H1 (cell line): ENCODE results near the gene GNG7. TPM values are rescaled to one million over a fixed set of nuclear protein-coding genes. Genes with fewer than 3 reads are reported as not detected.

Experiments used
- CTCF ChIA-PET: fragments of 300-600 bp; sonication (Branson Sonifier 250); formaldehyde crosslinking; loops from one replicate; lab custom pipeline; 2021; ENCODE audit not compliant: partially characterized antibody; lab: Charles Lee
- POLR2A ChIA-PET: fragments of 300-600 bp; sonication (Branson Sonifier 250); formaldehyde crosslinking; loops from one replicate; lab custom pipeline; 2021; ENCODE audit warnings: inconsistent platforms; ENCODE audit not compliant: partially characterized antibody; lab: Charles Lee
- DNase-seq, 2 experiments: peaks; one replicate each; pipeline versions ENCODE4 v3.0.0 to v3.0.0-alpha.2; 2010 to 2022; ENCODE audit warnings: low spot score in 2 of 2, low read depth in 1 of 2, mixed read lengths in 1 of 2
- FAIRE-seq: peaks from 2 replicates; lab custom pipeline; 2011; peaks lifted over from hg19 to GRCh38; lab: Jason Lieb, UNC
- H2AFZ ChIP-seq: 2 replicates; pipeline ENCODE4 v1.8.1; 2012; ENCODE audit warnings: low read length, inconsistent platforms
- H2AK5ac ChIP-seq: 2 replicates; pipeline ENCODE4 v1.6.1; 2013; ENCODE audit warnings: low read depth, low read length
- H2BK120ac ChIP-seq: replicated peaks from 2 replicates; pipeline ENCODE3; 2013; ENCODE audit warnings: low read depth, low read length, inconsistent platforms
- H2BK12ac ChIP-seq: 2 replicates; pipeline ENCODE4 v1.6.1; 2013; ENCODE audit warnings: low read depth, low read length
- H2BK15ac ChIP-seq: 2 replicates; pipeline ENCODE4 v1.6.1; 2013; ENCODE audit warnings: low read length
- H2BK20ac ChIP-seq: 2 replicates; pipeline ENCODE4 v1.6.1; 2013; ENCODE audit warnings: low read length
- H2BK5ac ChIP-seq: 2 replicates; pipeline ENCODE4 v1.6.1; 2013; ENCODE audit warnings: low read depth, low read length
- H3K14ac ChIP-seq: 2 replicates; pipeline ENCODE4 v1.6.1; 2013; ENCODE audit warnings: inconsistent platforms; ENCODE audit not compliant: insufficient read length
- H3K18ac ChIP-seq: 2 replicates; pipeline ENCODE4 v1.6.1; 2013; ENCODE audit warnings: low read length; ENCODE audit errors: extremely low read depth
- H3K23ac ChIP-seq: 2 replicates; pipeline ENCODE4 v1.6.1; 2013; ENCODE audit warnings: inconsistent platforms; ENCODE audit not compliant: insufficient read length
- H3K23me2 ChIP-seq: 2 replicates; pipeline ENCODE4 v1.6.1; 2013; ENCODE audit warnings: low read depth, low read length
- H3K27ac ChIP-seq: 2 replicates; pipeline ENCODE4 v1.6.1; 2011; ENCODE audit warnings: low read depth, low read length, inconsistent platforms
- H3K27me3 ChIP-seq, 4 experiments: replicated peaks in 1 of 4; 1 replicate in 1 of 4; 2 replicates in 3 of 4; pipeline versions ENCODE4 v1.6.1 to v1.8.1; 2011 to 2013; ENCODE audit warnings: low read length in 3 of 4, mild to moderate bottlenecking in 3 of 4, inconsistent platforms in 2 of 4, mixed read lengths in 2 of 4, moderate library complexity in 1 of 4; ENCODE audit not compliant: control insufficient read depth in 3 of 4, insufficient read depth in 3 of 4; ENCODE audit errors: extremely low read depth in 1 of 4
- H3K36me3 ChIP-seq, 4 experiments: 2 replicates each; pipeline versions ENCODE4 v1.6.1 to v1.8.1; 2011 to 2013; ENCODE audit warnings: mild to moderate bottlenecking in 4 of 4, low read length in 3 of 4, moderate library complexity in 2 of 4, control low read depth in 1 of 4, inconsistent platforms in 1 of 4; ENCODE audit not compliant: insufficient read depth in 4 of 4, control insufficient read depth in 2 of 4
- H3K4ac ChIP-seq: replicated peaks from 2 replicates; pipeline ENCODE3; 2013; ENCODE audit warnings: low read length, low read depth, mixed read lengths, inconsistent platforms; ENCODE audit not compliant: insufficient read length
- H3K4me1 ChIP-seq, 4 experiments: replicated peaks in 1 of 4; 1 replicate in 1 of 4; 2 replicates in 3 of 4; pipeline versions ENCODE4 v1.6.1 to v1.8.1; 2011 to 2013; ENCODE audit warnings: low read length in 3 of 4, inconsistent platforms in 2 of 4, mixed read lengths in 1 of 4; ENCODE audit not compliant: insufficient read depth in 4 of 4, control insufficient read depth in 3 of 4
- H3K4me2 ChIP-seq, 2 experiments: 2 replicates each; pipeline versions ENCODE4 v1.6.1 to v1.8.1; 2011 to 2013; ENCODE audit warnings: low read depth in 2 of 2, low read length in 2 of 2, control low read depth in 1 of 2, inconsistent platforms in 1 of 2, mild to moderate bottlenecking in 1 of 2; ENCODE audit not compliant: insufficient read depth in 1 of 2
- H3K4me3 ChIP-seq, 4 experiments: fragments of 200-600, 300-600 bp in 1 of 4; sonication (generic), shearing (Covaris generic), sonication (Bioruptor Twin) in 1 of 4; 2 replicates each; pipeline versions ENCODE4 v1.5.1 to v1.8.1; 2011 to 2016; ENCODE audit warnings: low read length in 4 of 4, low read depth in 3 of 4, control low read depth in 2 of 4, inconsistent platforms in 2 of 4, mild to moderate bottlenecking in 2 of 4, mixed read lengths in 1 of 4, moderate library complexity in 1 of 4; ENCODE audit not compliant: insufficient read depth in 2 of 4; ENCODE audit errors: extremely low read depth in 1 of 4
- H3K56ac ChIP-seq: replicated peaks from 2 replicates; pipeline ENCODE3; 2013; ENCODE audit warnings: low read depth, mild to moderate bottlenecking, mixed read lengths, low read length, inconsistent platforms; ENCODE audit not compliant: insufficient read length
- H3K79me1 ChIP-seq: 2 replicates; pipeline ENCODE4 v1.6.1; 2013; ENCODE audit warnings: low read depth, low read length, control low read depth
- H3K79me2 ChIP-seq, 2 experiments: 2 replicates each; pipeline versions ENCODE4 v1.6.1 to v1.8.1; 2012 to 2013; ENCODE audit warnings: low read length in 2 of 2, mild to moderate bottlenecking in 2 of 2, inconsistent platforms in 1 of 2; ENCODE audit not compliant: insufficient read depth in 2 of 2, control insufficient read depth in 1 of 2
- H3K9ac ChIP-seq, 4 experiments: replicated peaks in 1 of 4; 1 replicate in 1 of 4; 2 replicates in 3 of 4; pipeline versions ENCODE4 v1.6.1 to v1.8.1; 2011 to 2013; ENCODE audit warnings: low read depth in 3 of 4, low read length in 3 of 4, control low read depth in 2 of 4, mild to moderate bottlenecking in 2 of 4, moderate library complexity in 2 of 4, inconsistent platforms in 1 of 4; ENCODE audit errors: extremely low read depth in 1 of 4
- H3K9me3 ChIP-seq, 2 experiments: 2 replicates each; pipeline versions ENCODE4 v1.6.1 to v1.8.1; 2012 to 2013; ENCODE audit warnings: mild to moderate bottlenecking in 2 of 2, moderate library complexity in 2 of 2, control low read depth in 1 of 2, inconsistent platforms in 1 of 2, low read depth in 1 of 2, low read length in 1 of 2, mixed read lengths in 1 of 2; ENCODE audit not compliant: insufficient read depth in 2 of 2
- H4K20me1 ChIP-seq, 2 experiments: replicated peaks in 1 of 2; 2 replicates each; pipeline versions ENCODE3 to v1.8.1; 2011 to 2013; ENCODE audit warnings: inconsistent platforms in 2 of 2, low read length in 2 of 2, mild to moderate bottlenecking in 1 of 2; ENCODE audit not compliant: insufficient read depth in 2 of 2, control insufficient read depth in 1 of 2
- H4K5ac ChIP-seq: 2 replicates; pipeline ENCODE4 v1.6.1; 2013; ENCODE audit warnings: low read length, low read depth, mixed read lengths, inconsistent platforms; ENCODE audit not compliant: insufficient read length
- H4K8ac ChIP-seq: 2 replicates; pipeline ENCODE4 v1.8.0; 2013; ENCODE audit warnings: mild to moderate bottlenecking, moderate library complexity, low read length, inconsistent platforms; ENCODE audit not compliant: insufficient read depth; ENCODE audit errors: extremely low read depth
- H4K91ac ChIP-seq: replicated peaks from 2 replicates; pipeline ENCODE3; 2013; ENCODE audit warnings: low read length, mixed read lengths, inconsistent platforms; ENCODE audit not compliant: insufficient read length
- BCL11A ChIP-seq, 2 experiments: IDR thresholded peaks; one replicate each; pipeline ENCODE4 v1.6.1; 2011; ENCODE audit warnings: low read depth in 2 of 2, low read length in 2 of 2, mild to moderate bottlenecking in 2 of 2
- CBX8 ChIP-seq: fragments of 300-800, 300-1000 bp; sonication (generic); IDR thresholded peaks from 2 replicates; pipeline ENCODE4 v1.7.1; 2016; ENCODE audit warnings: low read depth, low read length, borderline replicate concordance
- CREB1 ChIP-seq: IDR thresholded peaks from 2 replicates; pipeline ENCODE4 v1.6.1; 2012; ENCODE audit warnings: inconsistent platforms
- CTCF ChIP-seq, 3 experiments: IDR thresholded peaks; 1 replicate in 2 of 3; 2 replicates in 1 of 3; pipeline versions ENCODE4 v1.5.1 to v1.6.1; 2011; ENCODE audit warnings: low read length in 3 of 3, mild to moderate bottlenecking in 3 of 3, inconsistent platforms in 2 of 3, low read depth in 1 of 3, moderate library complexity in 1 of 3; ENCODE audit not compliant: insufficient read depth in 1 of 3; ENCODE audit errors: control extremely low read depth in 1 of 3
- E2F6 ChIP-seq: IDR thresholded peaks from 2 replicates; pipeline ENCODE4 v1.6.1; 2012; ENCODE audit warnings: inconsistent platforms
- FOSL1 ChIP-seq: IDR thresholded peaks from 2 replicates; pipeline ENCODE4 v1.6.1; 2011; ENCODE audit warnings: mild to moderate bottlenecking, low read depth, low read length, moderate library complexity; ENCODE audit not compliant: insufficient read depth
- GTF2F1 ChIP-seq: IDR thresholded peaks from 2 replicates; pipeline ENCODE4 v1.6.1; 2012; ENCODE audit warnings: low read depth, low read length, improper control_type of control experiment, borderline replicate concordance
- HDAC2 ChIP-seq, 2 experiments: fragments of 300-600 bp in 1 of 2; sonication (generic) in 1 of 2; IDR thresholded peaks; 2 replicates each; pipeline ENCODE4 v1.6.1; 2011 to 2012; ENCODE audit warnings: low read depth in 2 of 2, low read length in 2 of 2, mild to moderate bottlenecking in 2 of 2, moderate library complexity in 2 of 2, borderline replicate concordance in 1 of 2, inconsistent platforms in 1 of 2
- WGBS, 2 experiments: shearing (Covaris generic) in 1 of 2; methylation state at CpG; one replicate each; pipeline versions ENCODE4 v1.1.6 to v1.1.7; 2013 to 2015; ENCODE audit warnings: low lambda C conversion rate in 2 of 2, mixed read lengths in 2 of 2, inconsistent platforms in 1 of 2, low coverage in 1 of 2, missing lambda C conversion rate in 1 of 2; ENCODE audit not compliant: insufficient replicate concordance in 2 of 2, insufficient coverage in 1 of 2, insufficient read length in 1 of 2; ENCODE audit errors: extremely low coverage in 1 of 2, missing lambda C conversion rate in 1 of 2; 5-methylcytosine and 5-hydroxymethylcytosine counted together
- polyA plus RNA-seq, 7 experiments: library from polyadenylated mRNA; depleted of rRNA in 3 of 7; stranded (reverse) in 5 of 7; unstranded in 2 of 7; fragments of >200 nt in 5 of 7; fragments of 200-250 nt in 2 of 7; gene quantifications; 1 replicate in 5 of 7; 2 replicates in 1 of 7; 4 replicates in 1 of 7; pipeline versions ENCODE4 v1.2.1 to v1.2.3, GENCODE V29; 2011 to 2013; ENCODE audit warnings: missing spikeins in 2 of 7, mixed read lengths in 2 of 7
- total RNA-seq: library from RNA; stranded (reverse); fragmentation: NEBNext Ultra II Directional; extraction: Animal tissue kit (Norgen Biotek cat#: 25700); gene quantifications from 2 replicates; pipeline ENCODE4 v1.2.1, GENCODE V29; 2021

Gene GNG7
- total and polyA plus RNA-seq, 2 of the 8 experiments (the other 6 are each of a cell fraction or from before 2014, with no cell fraction given), result 2.8 to 7.8 TPM

- H3K56ac ChIP-seq, result no peak overlapping the region
- H2BK5ac ChIP-seq, result no peak overlapping the region
- H3K9ac ChIP-seq, result no peak overlapping the region; a peak in 1 of 7 replicates
- H3K4me3 ChIP-seq, result peak overlapping the region in 3 of 4 experiments; percentile 26 to 89 (median 84); a peak in 4 of 8 replicates
- no peak overlapping the region for H2BK15ac ChIP-seq
- H2AFZ ChIP-seq, result no peak overlapping the region
- H3K27ac ChIP-seq, result no peak overlapping the region
- no peak overlapping the region for H4K8ac ChIP-seq
- WGBS, 2 experiments, result 37% methylated on average over 24 of the region's 26 CpGs; no CpG with 5 or more reads in 1 of the 2 experiments
- no peaks in the 10 kb centered on the region for H3K79me1 ChIP-seq
- H2AK5ac ChIP-seq, result no peak overlapping the region
- no peak overlapping the region for H2BK120ac ChIP-seq
- ChIA-PET CTCF (interaction anchor here (0.5 to 3.2 kb wide), 8 partner anchors 22 to 1028 kb away, joined by 3 to 11 read pairs (median 4); no protein-coding TSS in a partner anchor), POLR2A (interaction anchor here (1.1 to 1.7 kb wide), 3 partner anchors 15 to 53 kb away, joined by 3 to 8 read pairs (median 6); partner anchors contain the start of gene SLC39A3)
- H2BK12ac ChIP-seq, result no peak overlapping the region
- DNase-seq, result no peak
- no peak for FAIRE-seq
- H3K14ac ChIP-seq, result no peak overlapping the region
- no peaks in the 10 kb centered on the region for H3K79me2 ChIP-seq
- no peak overlapping the region for H4K5ac ChIP-seq
- peaks cover 0 to 4% of the 10 kb centered on the region in 2 experiments for H4K20me1 ChIP-seq
- H4K91ac ChIP-seq, result no peak overlapping the region
- H3K4me2 ChIP-seq, result peak overlapping the region; percentile 90 to 94
- H3K27me3 ChIP-seq, result peaks cover 0 to 20% (median 17%) of the 10 kb centered on the region in 4 experiments; a peak in 6 of 7 replicates
- no peaks in the 10 kb centered on the region for H3K36me3 ChIP-seq
- H3K23ac ChIP-seq, result no peak overlapping the region
- no peak overlapping the region for H3K4ac ChIP-seq
- H3K23me2 ChIP-seq, result peaks cover 4% of the 10 kb centered on the region; the same call in 1 of the 2 replicates
- H2BK20ac ChIP-seq, result no peak overlapping the region
- H3K9me3 ChIP-seq, result no peaks in the 10 kb centered on the region
- TF ChIP-seq CREB1, result no peak
- no peak for TF ChIP-seq HDAC2 (IDR thresholded peaks at IDR 0.05; ENCODE audit: borderline replicate concordance in 1 of 2, low read depth in 2 of 2, low read length in 2 of 2)
- no peak for TF ChIP-seq GTF2F1
- TF ChIP-seq FOSL1, result no peak
- TF ChIP-seq CTCF (IDR thresholded peaks at IDR 0.05; ENCODE audit: control extremely low read depth in 1 of 3, insufficient read depth in 1 of 3, low read depth in 1 of 3, low read length in 3 of 3), result no peak
- peak; percentile 50; the same call in 1 of the 2 replicates for TF ChIP-seq E2F6
- TF ChIP-seq CBX8, result no peak
- TF ChIP-seq BCL11A (IDR thresholded peaks at IDR 0.05; ENCODE audit: low read depth in 2 of 2, low read length in 2 of 2), result no peak
- TF ChIP-seq, all 59 proteins: peak for 1
- Histone ChIP-seq H3K18ac (no peak overlapping the region), H3K4me1 (peaks cover 3 to 8% (median 5%) of the 10 kb centered on the region in 4 experiments)
Observed at GRCh38 chr19:2700660-2701360, 1.7 kb downstream of the GNG7 start.
